Measurements from ENCODE around the gene CDH10.

Gene CDH10

DNA sequence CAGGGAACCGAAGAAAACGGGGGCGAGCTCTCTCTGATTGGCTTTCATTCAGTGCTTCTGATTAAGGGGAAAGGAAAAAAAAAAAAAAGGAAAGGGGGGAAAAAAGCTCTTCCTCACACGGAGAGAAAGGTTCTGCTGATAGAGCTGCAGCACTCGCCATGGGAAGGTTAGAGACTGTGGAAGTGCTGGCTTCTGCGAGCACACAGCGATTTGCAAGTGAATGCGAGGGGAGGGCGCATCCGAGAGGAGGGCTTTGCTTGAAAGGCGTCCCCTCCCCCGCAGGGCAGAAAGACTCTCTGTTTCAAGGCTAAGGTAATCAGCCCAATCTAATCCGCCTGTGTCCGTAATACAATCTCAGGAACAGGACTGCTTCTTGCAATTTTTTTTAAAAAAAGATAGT, at the start of gene CDH10:
Gene CDH10, minus strand, starts transcription at position 218 of the 400 bp plus-strand sequence. CDS start 51,488 bp downstream, outside the sequence.
- H3K4me3 ChIP-seq (ENCODE audit: low read depth, low read length) = peak within 1 kb of the TSS; percentile 40
- no peak for DNase-seq (ENCODE audit: low read depth)

DNA sequence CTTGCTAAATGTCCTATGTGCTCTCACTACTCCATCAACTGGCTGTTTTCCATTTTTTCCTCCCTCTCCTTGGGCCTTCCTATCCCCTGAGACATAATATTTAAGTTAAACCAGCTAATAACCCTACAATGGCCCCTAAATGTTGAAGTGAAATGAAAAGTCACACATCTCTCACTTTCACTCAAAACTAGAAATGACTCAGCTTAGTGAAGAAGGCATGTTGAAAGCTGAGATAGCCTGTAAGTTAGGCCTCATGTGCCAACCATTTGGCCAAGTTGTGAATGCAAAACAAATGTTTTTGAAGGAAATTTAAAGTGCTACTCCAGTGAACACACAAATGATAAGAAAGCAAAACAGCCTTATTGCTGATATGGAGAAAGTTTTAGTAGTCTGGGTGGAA, 48.8 kb upstream of the CDH10 start:
- H3K4me3 ChIP-seq (ENCODE audit: low read depth, low read length) = no peak overlapping the region
- DNase-seq (ENCODE audit: low read depth) = no peak

DNA sequence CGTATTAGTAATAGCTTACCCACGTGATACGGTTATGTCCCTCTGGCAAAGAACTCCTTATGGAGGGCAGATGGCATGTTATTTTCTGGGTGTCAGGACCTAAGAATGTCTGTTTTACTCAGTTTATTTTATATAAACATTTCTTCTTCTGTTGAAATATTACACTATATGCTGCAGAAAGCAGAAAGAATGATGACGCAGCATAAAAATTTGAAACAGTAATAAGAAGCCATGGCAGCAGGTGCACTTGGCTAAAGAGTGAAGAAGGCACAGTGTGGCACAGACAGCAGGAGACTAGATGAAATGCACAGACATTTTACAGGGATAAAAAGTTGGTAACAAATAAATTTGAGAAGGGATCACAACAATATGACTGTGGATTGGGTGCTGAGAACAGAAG, 46.3 kb upstream of the CDH10 start:
- no peak for DNase-seq (ENCODE audit: low read depth)
- H3K4me3 ChIP-seq (ENCODE audit: low read depth, low read length) = no peak overlapping the region

DNA sequence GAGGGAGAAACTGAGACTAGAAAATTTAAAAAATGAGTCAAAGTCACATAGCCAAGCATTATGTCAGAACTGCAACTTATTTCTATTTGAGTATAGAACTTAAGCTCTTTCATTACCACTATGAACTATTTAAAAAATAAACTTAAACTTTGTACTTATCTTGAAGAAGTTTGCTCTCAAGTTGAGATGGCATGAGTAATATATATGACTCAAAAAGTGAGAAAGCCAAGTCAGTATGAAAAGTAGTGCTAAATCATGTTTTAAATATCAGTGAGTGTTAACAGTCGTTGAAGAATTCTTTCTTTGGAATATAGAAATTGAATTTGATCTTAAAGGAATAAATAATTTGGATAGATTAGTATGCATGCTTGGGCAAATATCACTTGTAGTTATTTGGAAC, 36.3 kb upstream of the CDH10 start:
- DNase-seq (ENCODE audit: low read depth) = no peak
- no peak overlapping the region for H3K4me3 ChIP-seq (ENCODE audit: low read depth, low read length)

DNA sequence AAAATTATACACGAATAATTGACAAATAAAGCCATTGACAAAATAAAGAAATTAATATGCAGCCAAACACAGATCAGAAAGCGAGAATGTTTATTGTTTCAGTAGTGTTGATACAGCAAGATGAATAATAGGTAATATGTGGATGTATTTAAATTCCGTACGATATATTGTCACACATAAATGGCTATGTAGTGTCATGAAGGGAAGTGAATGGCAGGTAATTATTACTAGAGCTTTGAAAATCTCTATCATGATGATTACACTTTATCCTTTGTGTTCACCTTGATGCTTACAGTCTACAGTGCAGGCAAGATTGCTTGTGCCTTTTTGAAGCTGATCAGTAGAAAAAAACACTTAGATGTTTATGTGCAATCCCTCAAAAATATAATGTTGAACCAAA, 23.3 kb upstream of the CDH10 start:
- DNase-seq (ENCODE audit: low read depth) = no peak
- H3K4me3 ChIP-seq (ENCODE audit: low read depth, low read length) = no peak overlapping the region

DNA sequence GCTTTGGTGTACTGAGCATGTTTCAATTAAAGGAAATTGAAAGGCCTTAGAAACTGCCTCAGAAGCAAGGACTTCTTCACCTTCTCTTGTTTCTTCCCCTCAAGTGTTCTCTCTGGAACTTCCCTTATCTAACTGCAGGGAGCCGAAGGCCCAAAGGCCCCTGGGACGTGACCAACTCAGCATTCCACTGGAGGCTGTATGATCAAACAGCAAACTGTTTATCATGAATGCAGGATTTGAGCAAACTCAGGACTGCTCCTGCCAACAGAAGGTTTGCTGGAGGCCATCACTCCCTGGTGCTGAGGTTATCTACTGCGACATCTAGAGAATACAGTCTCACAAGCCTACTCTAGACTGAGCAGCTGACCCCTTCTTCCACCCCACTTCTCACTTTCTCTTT, 4.8 kb upstream of the CDH10 start:
- no peak for DNase-seq (ENCODE audit: low read depth)
- no peak overlapping the region for H3K4me3 ChIP-seq (ENCODE audit: low read depth, low read length)

DNA sequence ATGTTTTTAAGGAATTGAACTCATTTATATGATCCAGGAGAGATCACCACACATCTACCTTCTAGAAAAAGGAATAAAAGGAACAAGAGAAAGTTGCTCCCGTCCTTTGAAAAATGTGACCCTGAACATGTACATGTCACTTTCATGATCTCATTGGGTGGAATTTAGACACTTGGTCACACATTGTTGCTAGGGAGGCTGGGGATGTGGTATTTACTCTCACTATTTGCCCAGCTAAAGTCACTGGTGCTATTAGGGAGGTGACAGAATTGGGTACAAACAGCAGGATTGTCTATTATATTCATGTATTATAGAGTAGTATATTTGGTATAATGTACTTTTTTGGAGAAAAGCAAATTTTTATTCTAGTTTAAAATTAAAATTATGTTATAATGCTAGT, 2.1 kb upstream of the CDH10 start:
- DNase-seq (ENCODE audit: low read depth) = no peak
- no peak overlapping the region for H3K4me3 ChIP-seq (ENCODE audit: low read depth, low read length)

DNA sequence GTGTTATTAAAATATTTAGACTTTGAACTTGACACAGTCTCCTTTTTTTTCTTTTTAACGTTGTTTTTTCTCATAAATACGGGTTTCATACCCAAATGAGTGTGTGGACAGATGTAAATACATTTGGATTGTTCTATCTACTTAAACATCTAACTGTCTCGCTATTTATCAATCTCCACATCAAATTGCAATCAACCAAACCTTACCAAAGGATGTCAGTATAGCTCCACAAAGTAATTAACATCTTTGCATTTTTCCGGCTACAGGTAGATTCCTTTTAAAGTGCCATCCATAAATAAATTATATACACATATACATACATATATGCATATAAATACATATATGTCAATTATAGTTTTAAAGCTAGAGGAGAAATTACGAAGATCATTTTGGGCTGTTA, 705 bp upstream of the CDH10 start:
- DNase-seq (ENCODE audit: low read depth) = no peak
- no peak overlapping the region for H3K4me3 ChIP-seq (ENCODE audit: low read depth, low read length)

DNA sequence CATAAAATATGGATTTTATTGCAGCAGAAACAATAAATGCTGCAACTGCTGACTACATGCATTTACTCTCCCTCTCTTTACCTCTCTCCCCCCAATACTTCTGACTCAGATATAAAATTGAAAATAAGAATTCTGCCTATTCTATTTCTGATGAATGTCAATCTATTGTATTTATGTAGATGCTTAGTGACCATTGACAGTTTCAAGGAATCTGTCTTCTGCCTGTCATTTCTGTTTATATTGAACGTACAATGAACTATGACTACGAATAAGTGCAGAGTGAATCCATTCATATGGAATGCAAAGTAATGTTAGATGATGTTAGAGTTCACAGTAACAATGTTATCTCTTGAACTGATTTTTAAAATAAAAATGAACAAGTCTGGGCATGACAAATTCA, 898 bp downstream of the CDH10 start:
- no peak for DNase-seq (ENCODE audit: low read depth)
- no peak overlapping the region for H3K4me3 ChIP-seq (ENCODE audit: low read depth, low read length)

DNA sequence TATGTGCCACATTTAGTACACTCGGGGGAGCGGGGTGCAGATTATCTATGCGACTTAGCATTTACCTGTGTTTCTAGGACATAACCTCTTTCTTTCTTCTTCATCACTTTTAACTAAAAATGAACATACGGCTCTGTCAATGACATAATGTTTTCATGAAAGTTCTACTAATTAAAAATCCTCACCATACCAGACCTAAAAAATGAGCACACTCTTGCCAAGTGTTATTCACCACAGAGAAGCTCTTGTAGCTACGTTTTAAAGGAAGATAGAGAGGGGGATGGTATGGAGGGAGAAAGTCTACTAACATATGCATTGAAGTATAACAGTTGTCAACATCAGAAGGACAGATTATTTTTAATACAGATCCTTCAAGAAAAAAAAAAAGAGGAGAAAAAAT, 1.6 kb downstream of the CDH10 start:
- DNase-seq (ENCODE audit: low read depth) = no peak
- no peak overlapping the region for H3K4me3 ChIP-seq (ENCODE audit: low read depth, low read length)

DNA sequence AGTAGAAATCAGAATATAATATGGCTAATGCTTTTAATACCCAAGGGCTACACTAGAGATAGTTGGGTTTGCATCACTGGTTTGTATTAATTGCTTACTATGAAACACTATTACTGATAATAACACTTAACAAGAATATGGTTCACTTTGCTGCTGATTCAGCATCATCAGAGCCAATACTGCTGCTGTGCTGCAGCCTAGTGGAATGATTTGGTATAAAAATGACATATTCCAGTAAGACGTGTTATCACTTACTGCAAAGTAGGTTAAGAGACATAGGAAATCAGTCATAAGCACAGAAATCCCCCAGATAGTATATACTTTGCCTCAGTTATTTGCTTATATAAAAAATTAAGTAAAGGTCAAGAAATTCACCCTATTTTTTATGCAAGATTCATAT, 2.8 kb downstream of the CDH10 start:
- H3K4me3 ChIP-seq (ENCODE audit: low read depth, low read length) = no peak overlapping the region
- DNase-seq (ENCODE audit: low read depth) = no peak

DNA sequence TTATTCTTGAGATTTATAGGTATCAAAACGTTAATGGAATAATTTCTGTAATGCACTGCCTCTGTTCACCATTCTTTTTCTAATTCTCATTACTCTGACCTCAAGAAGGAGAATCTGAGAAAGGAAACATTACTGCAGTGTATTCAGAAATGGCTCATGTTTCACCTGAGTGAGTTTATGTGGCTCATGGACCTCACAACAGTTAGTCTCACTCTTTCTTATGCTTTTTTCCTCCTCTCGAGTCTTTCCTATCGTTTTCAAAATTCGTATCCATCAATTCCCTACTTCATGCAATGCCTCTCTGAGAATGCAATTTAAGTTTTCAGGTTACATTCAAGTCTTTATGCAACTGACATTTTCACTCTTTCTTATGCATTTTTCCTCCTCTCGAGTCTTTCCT, 9.6 kb downstream of the CDH10 start:
- no peak for DNase-seq (ENCODE audit: low read depth)
- H3K4me3 ChIP-seq (ENCODE audit: low read depth, low read length) = no peak overlapping the region

DNA sequence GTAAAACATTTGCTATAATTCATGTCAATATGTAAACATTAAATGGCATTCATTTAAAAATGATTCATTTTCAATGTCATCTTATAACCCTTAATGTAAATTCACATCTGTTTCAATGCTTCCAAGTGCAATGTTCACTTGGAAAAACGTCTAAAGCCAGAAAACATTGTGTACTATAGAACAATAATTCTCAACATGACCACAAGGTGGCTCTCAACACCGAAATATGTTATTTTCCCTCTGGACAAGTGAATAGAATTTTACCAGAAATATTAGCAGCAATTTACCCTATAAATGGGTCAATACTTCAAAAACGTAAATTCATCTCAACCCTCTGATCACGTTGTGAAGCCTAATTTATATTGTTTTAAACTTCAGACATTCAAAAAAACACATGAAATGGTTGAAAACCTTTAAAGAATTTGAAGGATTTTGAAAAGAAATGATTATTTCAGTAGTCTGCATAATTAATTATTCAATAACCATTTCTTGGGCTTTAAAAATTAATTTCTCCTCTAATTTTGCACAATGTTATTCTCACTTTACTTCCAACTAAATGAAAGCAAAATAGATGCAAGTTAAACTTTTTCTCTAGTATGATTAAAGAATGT, 11.0 kb downstream of the CDH10 start:
- no peak overlapping the region for H3K4me3 ChIP-seq (ENCODE audit: low read depth, low read length)
- no peak for DNase-seq (ENCODE audit: low read depth)

DNA sequence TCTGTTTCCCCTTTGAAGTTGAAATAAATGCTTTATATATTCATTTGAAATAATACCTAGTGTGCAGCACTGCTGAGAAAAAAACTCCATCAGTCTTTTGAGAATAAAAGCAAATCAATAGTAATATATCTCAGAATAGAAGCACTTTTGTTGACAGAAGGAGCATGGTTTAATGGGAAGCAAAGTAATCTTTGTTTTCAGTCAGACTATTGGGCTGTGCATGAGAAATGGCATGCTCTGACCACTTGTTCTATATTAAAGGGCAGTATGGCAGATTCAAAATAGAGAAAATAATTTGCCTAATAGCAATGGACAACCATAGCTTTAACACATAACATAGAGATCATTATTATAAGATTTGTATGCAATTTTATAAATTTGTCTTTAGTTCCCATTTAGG, 12.4 kb downstream of the CDH10 start:
- H3K4me3 ChIP-seq (ENCODE audit: low read depth, low read length) = no peak overlapping the region
- no peak for DNase-seq (ENCODE audit: low read depth)

DNA sequence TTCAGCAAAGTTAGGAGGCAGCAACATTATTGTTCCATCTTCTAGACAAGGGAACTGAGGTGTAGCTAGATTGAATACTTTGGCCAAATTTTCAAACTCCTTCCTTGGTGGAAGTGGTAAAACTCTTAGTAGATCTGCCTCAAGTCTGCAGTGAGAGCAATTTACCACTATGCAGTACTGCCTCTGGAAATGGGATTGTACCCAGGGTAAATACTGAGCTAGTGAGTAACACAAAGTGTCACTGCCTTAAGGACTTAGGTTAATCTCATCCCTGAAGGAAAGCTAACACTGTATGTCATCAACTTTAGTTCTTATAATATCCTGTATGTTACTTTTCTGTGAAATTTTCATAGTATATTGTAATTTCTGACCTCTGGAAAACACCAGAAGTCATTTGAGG, 13.9 kb downstream of the CDH10 start:
- DNase-seq (ENCODE audit: low read depth) = no peak
- H3K4me3 ChIP-seq (ENCODE audit: low read depth, low read length) = no peak overlapping the region

DNA sequence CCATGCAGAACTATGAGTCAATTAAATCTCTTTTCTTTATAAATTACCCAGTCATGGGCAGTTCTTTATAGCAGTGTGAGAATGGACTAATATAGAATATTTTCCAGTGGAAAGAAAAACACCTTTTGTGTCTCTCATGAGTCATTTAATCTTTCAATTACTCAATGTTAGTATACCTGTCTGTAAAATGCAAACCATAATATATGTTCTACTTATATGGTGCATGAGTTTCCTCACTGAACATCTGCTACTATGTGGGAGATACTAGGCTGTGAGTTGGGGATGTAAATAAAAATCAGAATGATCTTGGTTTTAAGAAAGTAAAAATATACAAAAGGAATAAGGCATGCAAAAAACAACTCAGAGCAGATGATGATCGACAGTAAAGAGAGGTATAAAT, 15.0 kb downstream of the CDH10 start:
- DNase-seq (ENCODE audit: low read depth) = no peak

DNA sequence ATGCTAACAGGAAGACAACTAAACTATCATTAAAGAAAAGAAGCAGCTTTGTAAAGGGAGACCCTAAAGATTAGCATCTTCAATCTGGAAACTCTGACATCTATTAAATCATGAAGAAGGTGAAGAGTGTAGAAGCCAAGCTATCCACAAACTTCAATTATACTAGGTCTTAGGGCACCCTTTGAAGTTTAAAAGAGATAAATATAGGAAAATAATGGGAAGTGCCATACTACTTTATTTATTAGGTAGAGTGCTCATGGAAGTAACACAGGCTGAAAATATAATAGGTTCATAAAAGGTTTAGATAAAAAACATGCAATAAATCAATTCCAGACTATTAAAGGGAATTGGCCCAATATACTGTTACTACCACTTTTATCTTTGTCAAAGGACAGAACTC, 19.9 kb downstream of the CDH10 start:
- DNase-seq (ENCODE audit: low read depth) = no peak

More for the DNA sequence above, 15.0 kb downstream of the CDH10 start:
- no peak overlapping the region for H3K4me3 ChIP-seq (ENCODE audit: low read depth, low read length)

DNA sequence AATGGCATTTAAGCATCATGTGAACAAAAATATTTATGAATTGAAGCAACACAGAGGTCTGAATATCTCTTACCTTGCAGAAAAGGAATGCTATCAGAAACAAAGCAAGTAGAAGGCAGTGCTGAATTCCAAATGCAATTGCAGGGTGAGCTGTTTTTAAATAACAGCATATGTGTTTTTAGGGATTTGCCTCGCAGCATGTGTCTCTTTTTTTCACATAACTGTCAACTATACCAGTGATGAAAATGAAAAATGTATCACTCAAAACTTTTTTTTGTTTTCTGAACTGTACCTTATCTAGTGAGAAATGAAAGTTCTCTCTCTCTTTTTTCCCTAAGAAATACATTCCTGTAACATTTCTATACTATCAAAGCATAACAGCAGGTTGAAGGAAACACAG, 21.2 kb downstream of the CDH10 start:
- DNase-seq (ENCODE audit: low read depth) = no peak
- H3K4me3 ChIP-seq (ENCODE audit: low read depth, low read length) = no peak overlapping the region

More for the DNA sequence above, 19.9 kb downstream of the CDH10 start:
- no peak overlapping the region for H3K4me3 ChIP-seq (ENCODE audit: low read depth, low read length)

DNA sequence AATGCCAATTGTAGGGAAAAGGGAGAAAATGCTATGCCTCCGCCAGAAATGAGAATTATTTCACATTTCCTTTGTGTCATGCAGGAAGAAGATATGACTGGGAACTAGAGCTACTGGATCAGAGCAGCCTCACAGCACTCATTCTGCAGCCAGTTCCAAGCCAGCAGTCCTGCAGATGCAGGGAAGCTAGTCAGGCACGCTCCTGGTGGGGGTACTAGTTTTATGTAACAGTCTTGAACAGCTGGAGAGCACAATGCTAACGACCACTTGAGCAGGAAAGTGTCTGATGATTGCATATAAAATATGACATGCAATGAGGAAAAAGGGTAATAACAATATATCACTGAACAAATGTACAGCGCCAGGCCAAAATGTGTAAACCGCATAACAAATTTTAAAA, 21.7 kb downstream of the CDH10 start:
- no peak overlapping the region for H3K4me3 ChIP-seq (ENCODE audit: low read depth, low read length)
- no peak for DNase-seq (ENCODE audit: low read depth)

DNA sequence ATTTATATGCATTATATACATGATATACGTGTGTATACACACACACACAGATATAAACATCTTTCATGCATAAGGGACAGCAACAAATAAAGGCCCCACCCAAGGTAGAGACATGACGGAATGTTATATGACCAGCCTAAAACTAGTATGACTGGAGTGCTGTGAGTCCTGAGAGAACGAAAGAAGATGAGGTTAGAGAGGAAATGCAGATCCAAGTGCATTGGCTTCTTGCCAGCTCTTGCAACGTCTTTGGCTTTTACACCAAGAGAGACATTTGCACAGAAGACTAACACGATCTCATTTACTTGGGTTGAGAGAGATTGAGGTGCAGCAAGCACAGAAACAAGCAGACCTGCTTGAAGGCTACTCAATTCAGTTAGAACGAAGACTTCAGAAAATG, 23.0 kb downstream of the CDH10 start:
- DNase-seq (ENCODE audit: low read depth) = no peak
- no peak overlapping the region for H3K4me3 ChIP-seq (ENCODE audit: low read depth, low read length)

DNA sequence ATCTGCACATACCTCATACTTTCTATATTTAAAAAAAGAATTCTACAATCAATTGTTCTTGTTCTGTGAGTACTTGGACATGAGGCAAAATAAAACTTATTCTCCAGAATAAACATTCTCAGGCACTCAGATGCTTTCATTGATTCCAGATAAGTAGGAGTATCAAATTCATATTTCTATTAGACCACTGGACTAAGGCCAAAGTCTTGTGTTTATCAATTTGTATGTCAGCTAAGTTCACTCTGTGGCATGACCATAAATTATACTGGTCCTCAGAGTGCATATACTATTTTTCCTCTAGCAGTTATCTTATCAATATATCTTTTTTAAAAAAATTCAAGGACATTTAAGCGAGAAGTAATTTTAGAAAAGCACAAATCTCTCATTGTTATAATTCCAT, 28.2 kb downstream of the CDH10 start:
- H3K4me3 ChIP-seq (ENCODE audit: low read depth, low read length) = no peak overlapping the region
- no peak for DNase-seq (ENCODE audit: low read depth)

DNA sequence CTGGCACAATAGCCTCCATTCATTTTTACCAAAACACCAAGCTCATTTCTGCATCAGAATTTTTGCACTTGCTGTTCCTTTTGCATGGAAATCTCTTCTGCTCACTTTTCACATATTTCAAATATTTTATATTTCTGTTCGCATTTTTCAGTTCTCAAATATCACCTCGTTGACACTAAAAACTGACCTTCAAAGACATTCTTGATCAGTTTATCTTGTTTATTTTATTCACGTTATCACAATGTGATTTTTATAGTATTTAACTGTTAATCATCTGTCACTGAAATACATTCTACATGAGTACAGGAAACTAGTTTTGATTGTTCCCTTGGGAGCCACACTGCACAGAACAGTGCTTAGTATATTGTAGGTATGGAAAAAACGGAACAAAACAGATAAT, 29.6 kb downstream of the CDH10 start:
- DNase-seq (ENCODE audit: low read depth) = no peak
- H3K4me3 ChIP-seq (ENCODE audit: low read depth, low read length) = no peak overlapping the region
